ENCODE data around the gene PHKB. TPM values are rescaled to one million over a fixed set of nuclear protein-coding genes. Genes with fewer than 3 reads are reported as not detected.

The PHKB gene
- 15.5 and 19.6 TPM in 2 replicates for total RNA-seq (2014; rRNA removed; shearing (Covaris generic))

DNA sequence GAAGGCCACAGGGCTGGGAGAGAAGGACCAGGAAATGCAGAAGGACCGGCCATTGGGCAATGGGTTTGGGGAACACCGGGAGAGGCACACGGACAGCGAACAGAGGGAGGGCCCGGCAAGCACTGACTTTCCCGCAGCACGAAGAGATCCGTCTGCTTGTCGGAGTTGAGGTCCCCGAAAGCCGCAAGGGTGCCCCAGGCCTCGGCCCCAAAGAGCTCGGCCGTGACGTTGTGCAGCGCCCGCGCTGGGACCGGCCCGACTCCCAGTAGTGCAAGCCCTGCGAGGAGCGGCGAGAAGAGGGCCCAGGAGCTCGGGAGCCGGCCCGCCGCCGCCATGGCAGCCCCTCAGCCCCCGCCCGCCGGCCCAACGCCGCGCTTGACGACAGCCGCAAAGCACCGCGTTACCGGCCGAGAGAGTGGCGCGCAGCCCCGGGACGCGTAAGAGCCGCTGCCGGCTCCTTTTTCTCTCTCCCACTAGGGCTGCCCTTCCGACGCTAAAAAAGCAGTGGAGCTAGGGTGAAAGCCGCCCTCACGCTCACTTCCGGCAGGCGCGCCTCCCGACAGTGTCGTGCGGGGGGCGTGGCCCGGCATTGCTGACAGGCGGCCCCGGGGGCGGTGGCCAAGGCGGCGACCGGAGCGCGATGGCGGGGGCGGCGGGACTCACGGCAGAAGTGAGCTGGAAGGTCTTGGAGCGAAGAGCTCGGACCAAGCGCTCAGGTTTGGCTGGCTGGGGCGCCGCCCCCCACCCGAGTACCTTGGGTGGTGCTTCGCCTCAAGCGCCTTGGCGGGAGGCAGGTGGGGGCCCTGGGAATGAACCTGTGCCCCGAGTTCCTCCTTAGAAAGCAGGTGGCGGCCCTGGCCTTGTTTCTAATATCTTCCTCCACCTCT lies at the start of gene PHKB, which contains the start of gene ITFG1:
TSS of gene PHKB (plus strand) at position 621 of the 887 bp plus-strand sequence. CDS start at position 641, 20 bp downstream.
TSS of gene ITFG1 (minus strand) at position 353 of the 887 bp plus-strand sequence. CDS start at position 335, 18 bp downstream.

Small RNA genes within 50 kb of the gene (small RNA-seq; reads per million reads assigned to genes)
- 0.17 reads per million for gene RNA5SP425

Other genes starting within 250 kb of the PHKB start
- gene ITFG1, start 268 bp upstream of the PHKB start, total RNA-seq (2014; rRNA removed; shearing (Covaris generic)): 22.1 TPM in 2 replicates

All from A375 (cell line).